Measurements from ENCODE around the gene RAP1A. TPM values are rescaled to one million over a fixed set of nuclear protein-coding genes. Genes with fewer than 3 reads are reported as not detected.

The RAP1A gene
- total RNA-seq, 1 donor, result 36.2 TPM

DNA sequence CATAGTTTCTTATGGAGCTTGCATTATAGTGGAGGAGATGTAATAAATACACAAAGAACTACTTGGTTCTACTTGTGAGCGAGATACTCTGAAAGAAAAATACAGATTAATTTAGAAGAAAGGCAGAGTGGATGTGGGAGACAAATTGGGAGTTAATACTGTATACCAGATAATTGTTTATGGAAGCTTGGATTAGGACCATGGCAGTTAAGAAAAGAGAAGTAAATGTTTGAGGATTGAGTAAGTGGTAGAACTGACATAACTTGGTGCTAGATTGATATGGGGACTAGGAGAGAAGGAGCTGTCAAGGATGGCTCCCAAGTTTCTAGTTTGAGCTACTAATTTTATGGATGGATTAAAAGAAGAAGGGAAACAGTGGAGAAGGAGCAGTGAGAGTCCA lies 72.3 kb downstream of the RAP1A start:
- H3K4me3 ChIP-seq (ENCODE audit: low read depth, low read length), result no peak overlapping the region
- TF ChIP-seq, protein P1, sequence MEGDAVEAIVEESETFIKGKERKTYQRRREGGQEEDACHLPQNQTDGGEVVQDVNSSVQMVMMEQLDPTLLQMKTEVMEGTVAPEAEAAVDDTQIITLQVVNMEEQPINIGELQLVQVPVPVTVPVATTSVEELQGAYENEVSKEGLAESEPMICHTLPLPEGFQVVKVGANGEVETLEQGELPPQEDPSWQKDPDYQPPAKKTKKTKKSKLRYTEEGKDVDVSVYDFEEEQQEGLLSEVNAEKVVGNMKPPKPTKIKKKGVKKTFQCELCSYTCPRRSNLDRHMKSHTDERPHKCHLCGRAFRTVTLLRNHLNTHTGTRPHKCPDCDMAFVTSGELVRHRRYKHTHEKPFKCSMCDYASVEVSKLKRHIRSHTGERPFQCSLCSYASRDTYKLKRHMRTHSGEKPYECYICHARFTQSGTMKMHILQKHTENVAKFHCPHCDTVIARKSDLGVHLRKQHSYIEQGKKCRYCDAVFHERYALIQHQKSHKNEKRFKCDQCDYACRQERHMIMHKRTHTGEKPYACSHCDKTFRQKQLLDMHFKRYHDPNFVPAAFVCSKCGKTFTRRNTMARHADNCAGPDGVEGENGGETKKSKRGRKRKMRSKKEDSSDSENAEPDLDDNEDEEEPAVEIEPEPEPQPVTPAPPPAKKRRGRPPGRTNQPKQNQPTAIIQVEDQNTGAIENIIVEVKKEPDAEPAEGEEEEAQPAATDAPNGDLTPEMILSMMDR (IDR thresholded peaks at IDR 0.05; ENCODE audit: insufficient read depth, low read length), result no peak
- no peak for DNase-seq (ENCODE audit: low read depth)

DNA sequence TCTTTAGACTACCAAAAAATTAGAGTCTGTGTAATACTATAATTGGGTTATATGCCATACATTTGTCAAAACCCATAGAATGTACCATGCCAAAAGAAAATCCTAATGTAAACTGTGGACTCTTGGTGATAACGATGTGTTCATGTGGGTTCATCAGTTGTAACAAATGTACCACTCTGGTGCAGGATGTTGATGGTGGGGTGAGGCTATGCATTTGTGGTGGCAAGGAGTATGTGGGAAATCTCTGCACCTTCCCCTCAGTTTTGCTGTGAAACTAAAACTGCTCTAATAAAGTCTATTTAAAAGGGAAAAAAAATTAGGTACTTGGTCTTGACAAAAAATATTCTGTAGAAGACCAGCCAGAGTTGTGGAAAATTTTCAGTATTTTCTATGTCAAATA lies 76.2 kb downstream of the RAP1A start:
- TF ChIP-seq, protein P1 (IDR thresholded peaks at IDR 0.05; ENCODE audit: insufficient read depth, low read length), result no peak
- no peak for DNase-seq (ENCODE audit: low read depth)
- H3K4me3 ChIP-seq (ENCODE audit: low read depth, low read length), result no peak overlapping the region

DNA sequence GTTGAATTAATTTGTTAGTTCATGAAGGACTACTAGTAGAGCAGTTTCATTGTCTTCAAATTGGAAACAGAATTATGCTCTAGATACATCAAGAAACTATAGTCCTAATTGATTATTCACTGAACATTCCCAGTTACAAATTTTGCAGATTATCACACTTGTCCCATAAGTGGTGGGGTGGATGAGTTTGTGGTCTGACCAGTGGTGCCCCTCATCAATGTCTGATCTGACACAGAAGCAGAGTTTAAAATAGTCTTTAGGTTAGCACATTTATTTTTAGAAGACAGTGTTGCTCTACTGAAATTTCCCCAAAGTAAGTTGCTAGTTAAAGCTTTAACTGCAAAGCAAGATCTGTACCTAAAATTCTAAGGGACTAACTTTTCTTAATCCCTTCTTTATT lies 76.7 kb downstream of the RAP1A start:
- DNase-seq (ENCODE audit: low read depth), result no peak
- no peak overlapping the region for H3K4me3 ChIP-seq (ENCODE audit: low read depth, low read length)
- TF ChIP-seq, protein P1 (IDR thresholded peaks at IDR 0.05; ENCODE audit: insufficient read depth, low read length), result no peak

DNA sequence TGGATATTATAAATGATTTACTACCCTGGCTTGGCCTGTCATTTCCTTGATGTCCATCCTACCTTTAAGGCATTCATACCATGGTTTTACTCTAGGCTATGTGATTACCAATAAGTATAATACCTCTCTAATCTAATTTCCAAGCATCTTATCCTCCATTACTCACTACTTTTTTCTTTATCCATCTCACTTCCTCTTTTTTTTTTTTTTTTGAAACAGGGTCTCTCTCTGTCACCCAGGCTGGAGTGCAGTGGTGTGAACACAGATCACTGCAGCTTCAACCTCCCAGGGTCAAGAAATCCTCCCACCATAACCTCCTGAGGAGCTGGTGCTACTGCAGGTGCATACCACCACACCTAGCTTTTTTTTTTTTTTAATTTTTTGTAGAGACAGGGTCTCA lies 79.7 kb downstream of the RAP1A start:
- no peak for DNase-seq (ENCODE audit: low read depth)
- TF ChIP-seq, protein P1 (IDR thresholded peaks at IDR 0.05; ENCODE audit: insufficient read depth, low read length), result no peak
- H3K4me3 ChIP-seq (ENCODE audit: low read depth, low read length), result no peak overlapping the region

DNA sequence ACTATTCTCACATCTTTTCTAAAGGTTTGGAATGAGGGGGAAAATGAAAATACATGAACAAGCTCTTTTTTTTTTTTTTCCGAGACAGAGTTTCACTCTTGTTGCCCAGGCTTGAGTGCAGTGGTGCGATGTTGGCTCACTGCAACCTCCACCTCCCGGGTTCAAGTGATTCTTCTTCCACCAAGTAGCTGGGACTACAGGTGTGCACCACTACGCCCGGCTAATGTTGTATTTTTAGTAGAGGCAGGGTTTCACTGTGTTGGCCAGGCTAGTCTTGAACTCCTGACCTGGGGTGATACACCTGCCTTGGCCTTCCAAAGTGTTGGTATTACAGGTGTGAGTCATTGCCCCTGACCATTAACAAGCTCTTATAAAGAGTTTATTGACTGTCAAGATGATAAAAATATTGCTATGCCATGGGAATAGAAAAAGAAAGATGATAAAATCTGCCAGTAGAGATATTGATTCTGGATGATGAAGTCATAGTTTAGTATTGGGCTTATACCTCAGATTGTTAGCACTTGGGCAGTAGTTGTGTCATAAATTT lies 83.0 kb downstream of the RAP1A start:
- DNase-seq (ENCODE audit: low read depth), result no peak
- H3K4me3 ChIP-seq (ENCODE audit: low read depth, low read length), result no peak overlapping the region
- TF ChIP-seq, protein P1 (IDR thresholded peaks at IDR 0.05; ENCODE audit: insufficient read depth, low read length), result no peak

DNA sequence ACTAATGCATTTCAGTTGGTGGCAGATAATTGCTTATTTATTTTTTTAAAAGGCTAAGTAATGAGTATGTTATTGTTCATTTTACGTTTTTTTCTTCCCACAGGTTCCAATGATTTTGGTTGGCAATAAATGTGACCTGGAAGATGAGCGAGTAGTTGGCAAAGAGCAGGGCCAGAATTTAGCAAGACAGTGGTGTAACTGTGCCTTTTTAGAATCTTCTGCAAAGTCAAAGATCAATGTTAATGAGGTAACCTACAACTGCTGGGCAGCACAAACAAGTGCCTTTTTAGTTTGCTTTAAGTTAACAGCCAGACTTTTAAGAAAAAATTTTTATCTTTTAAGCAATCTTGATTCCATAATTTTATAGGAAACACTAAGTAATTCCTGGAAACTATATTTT lies 84.7 kb downstream of the RAP1A start:
- no peak for DNase-seq (ENCODE audit: low read depth)
- no peak overlapping the region for H3K4me3 ChIP-seq (ENCODE audit: low read depth, low read length)
- TF ChIP-seq, protein P1 (IDR thresholded peaks at IDR 0.05; ENCODE audit: insufficient read depth, low read length), result no peak

DNA sequence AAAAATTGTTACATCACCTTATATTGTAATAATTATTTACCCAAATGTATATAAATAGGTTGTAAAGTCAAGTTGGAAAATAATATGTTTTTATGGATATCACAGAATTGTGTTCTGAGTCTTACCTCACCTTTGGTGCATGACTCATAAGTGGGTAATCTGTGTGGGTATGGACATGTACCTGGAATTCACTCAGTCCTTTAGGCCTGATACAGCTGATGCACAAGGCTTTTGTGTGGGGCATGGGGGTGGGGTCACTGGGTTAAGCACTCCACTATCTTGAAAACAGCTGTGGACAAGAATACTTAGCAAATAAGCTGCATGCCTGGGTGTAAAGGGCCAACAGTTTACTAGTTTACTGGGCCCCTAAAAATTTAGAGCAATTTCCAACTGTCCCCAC lies 85.2 kb downstream of the RAP1A start:
- H3K4me3 ChIP-seq (ENCODE audit: low read depth, low read length), result no peak overlapping the region
- DNase-seq (ENCODE audit: low read depth), result no peak
- TF ChIP-seq, protein P1 (IDR thresholded peaks at IDR 0.05; ENCODE audit: insufficient read depth, low read length), result no peak

Data from fibroblast of the aortic adventitia (primary cell).